ENCODE measurements around the gene NEURL4.

DNA sequence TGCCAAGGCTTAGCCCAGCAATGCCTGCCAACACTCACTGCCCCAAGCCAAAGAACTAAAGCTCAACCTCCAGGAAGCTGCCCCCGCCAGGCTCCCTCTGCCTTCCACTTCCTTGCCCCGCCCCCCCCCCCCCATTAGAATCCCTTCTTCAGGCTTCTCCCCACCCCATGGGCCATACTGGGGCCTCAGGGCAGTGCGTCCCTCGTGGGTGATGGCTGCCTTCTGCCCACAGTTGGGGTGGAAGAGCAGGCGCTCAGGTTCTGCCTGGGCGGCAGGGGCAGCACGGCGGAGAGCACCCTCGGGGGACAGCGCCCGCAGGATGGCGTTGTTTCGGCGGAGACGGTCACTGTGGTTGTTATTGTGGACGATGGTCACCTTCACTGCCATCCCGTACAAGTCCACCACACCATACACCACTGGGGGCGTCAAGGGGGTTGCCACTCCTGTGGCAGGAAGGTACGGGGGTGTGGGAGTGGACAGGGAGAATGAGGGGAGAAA is 4.1 kb downstream of the NEURL4 start:
- TF ChIP-seq, protein P1, sequence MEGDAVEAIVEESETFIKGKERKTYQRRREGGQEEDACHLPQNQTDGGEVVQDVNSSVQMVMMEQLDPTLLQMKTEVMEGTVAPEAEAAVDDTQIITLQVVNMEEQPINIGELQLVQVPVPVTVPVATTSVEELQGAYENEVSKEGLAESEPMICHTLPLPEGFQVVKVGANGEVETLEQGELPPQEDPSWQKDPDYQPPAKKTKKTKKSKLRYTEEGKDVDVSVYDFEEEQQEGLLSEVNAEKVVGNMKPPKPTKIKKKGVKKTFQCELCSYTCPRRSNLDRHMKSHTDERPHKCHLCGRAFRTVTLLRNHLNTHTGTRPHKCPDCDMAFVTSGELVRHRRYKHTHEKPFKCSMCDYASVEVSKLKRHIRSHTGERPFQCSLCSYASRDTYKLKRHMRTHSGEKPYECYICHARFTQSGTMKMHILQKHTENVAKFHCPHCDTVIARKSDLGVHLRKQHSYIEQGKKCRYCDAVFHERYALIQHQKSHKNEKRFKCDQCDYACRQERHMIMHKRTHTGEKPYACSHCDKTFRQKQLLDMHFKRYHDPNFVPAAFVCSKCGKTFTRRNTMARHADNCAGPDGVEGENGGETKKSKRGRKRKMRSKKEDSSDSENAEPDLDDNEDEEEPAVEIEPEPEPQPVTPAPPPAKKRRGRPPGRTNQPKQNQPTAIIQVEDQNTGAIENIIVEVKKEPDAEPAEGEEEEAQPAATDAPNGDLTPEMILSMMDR (conservative IDR thresholded peaks at IDR 0.05), result no peak
- TF ChIP-seq EZH2 (IDR thresholded peaks at IDR 0.05; ENCODE audit: low read depth), result no peak

Measured in PC-9 (cell line).